Small intestine (tissue), 16 donors: ENCODE data around the gene SUPT7L. TPM values are rescaled to one million over a fixed set of nuclear protein-coding genes. Genes with fewer than 3 reads are reported as not detected.

Experiments
- DNase-seq, 2 donors: peaks; one replicate each; pipeline versions ENCODE4 v3.0.0 to v3.0.0-alpha.2; 2013
- FAIRE-seq: peaks from 2 replicates; lab custom pipeline; 2012; peaks lifted over from hg19 to GRCh38; lab: Jason Lieb, UNC
- H3K27ac ChIP-seq, 3 donors: one replicate each; pipeline ENCODE4 v1.5.1; 2013; ENCODE audit warnings: low read length in 2 of 3, mild to moderate bottlenecking in 2 of 3, control low read depth in 1 of 3, inconsistent platforms in 1 of 3, low read depth in 1 of 3, moderate library complexity in 1 of 3
- H3K27me3 ChIP-seq, 3 donors: one replicate each; pipeline ENCODE4 v1.6.1; 2013; ENCODE audit warnings: low read length in 3 of 3, inconsistent platforms in 1 of 3; ENCODE audit not compliant: control insufficient read depth in 3 of 3, insufficient read depth in 3 of 3
- H3K36me3 ChIP-seq, 3 donors: one replicate each; pipeline ENCODE4 v1.6.1; 2013; ENCODE audit warnings: low read length in 3 of 3, inconsistent platforms in 1 of 3, low read depth in 1 of 3, mild to moderate bottlenecking in 1 of 3, moderate library complexity in 1 of 3; ENCODE audit not compliant: control insufficient read depth in 3 of 3, insufficient read depth in 2 of 3
- H3K4me1 ChIP-seq, 3 donors: one replicate each; pipeline ENCODE4 v1.6.1; 2013; ENCODE audit warnings: low read length in 2 of 3, inconsistent platforms in 1 of 3, low read depth in 1 of 3, mild to moderate bottlenecking in 1 of 3, moderate library complexity in 1 of 3; ENCODE audit not compliant: control insufficient read depth in 3 of 3, insufficient read depth in 2 of 3
- H3K4me3 ChIP-seq, 3 donors: one replicate each; pipeline ENCODE4 v1.5.1; 2013; ENCODE audit warnings: low read length in 3 of 3, control low read depth in 1 of 3, inconsistent platforms in 1 of 3, low read depth in 1 of 3, mild to moderate bottlenecking in 1 of 3, moderate library complexity in 1 of 3
- H3K9me3 ChIP-seq, 2 donors: one replicate each; pipeline ENCODE4 v1.6.1; 2013; ENCODE audit warnings: low read depth in 1 of 2, low read length in 1 of 2; ENCODE audit not compliant: control insufficient read depth in 2 of 2, insufficient read depth in 1 of 2
- WGBS, 3 donors: extraction: QIAGEN DNeasy Blood & Tissue Kit; methylation state at CpG; one replicate each; pipeline ENCODE4 v1.1.7; 2013; 5-methylcytosine and 5-hydroxymethylcytosine counted together
- long read RNA-seq, 10 donors: transcript quantifications; one replicate each; lab custom pipeline, GENCODE V29; 2026
- polyA plus RNA-seq, 4 donors: library from polyadenylated mRNA; stranded (reverse) in 3 of 4; unstranded in 1 of 4; fragments of 200-250 nt in 3 of 4; fragments of 120-200 nt in 1 of 4; gene quantifications; one replicate each; pipeline versions ENCODE4 v1.2.1 to v1.2.3, GENCODE V29; 2013
- donor health status: healthy with polysubstance abuse.
- donor health status: control.
- donor health status: control.
- donor health status: Bipolar disorder and iron deficiency.
- donor health status: healthy.

SUPT7L gene
- polyA plus RNA-seq: 10 to 100 TPM; 16.8 to 43.7 (median 23.1) TPM
- long read RNA-seq, donor 1: 0 reads
- long read RNA-seq, donor 2: 0 reads
- long read RNA-seq, donor 3, full-length matches to known transcripts: 1 of 26 reads
- long read RNA-seq, donor 3, partial matches to known transcripts: 20 of 26 reads
- long read RNA-seq, donor 3, other reads (novel, unspliced or antisense): 5 of 26 reads
- long read RNA-seq, donor 4: 0 reads
- long read RNA-seq, donor 5, full-length matches to known transcripts: 1 of 8 reads
- long read RNA-seq, donor 5, partial matches to known transcripts: 7 of 8 reads
- long read RNA-seq, donor 5, other reads (novel, unspliced or antisense): 0 of 8 reads
- long read RNA-seq, donor 6, full-length matches to known transcripts: 2 of 12 reads
- long read RNA-seq, donor 6, partial matches to known transcripts: 10 of 12 reads
- long read RNA-seq, donor 6, other reads (novel, unspliced or antisense): 0 of 12 reads
- long read RNA-seq, donor 7: 0 reads
- long read RNA-seq, donor 8: 0 reads
- long read RNA-seq, donor 9, full-length matches to known transcripts: 3 of 3 reads
- long read RNA-seq, donor 9, partial matches to known transcripts: 0 of 3 reads
- long read RNA-seq, donor 9, other reads (novel, unspliced or antisense): 0 of 3 reads
- long read RNA-seq, donor 10, full-length matches to known transcripts: 6 of 49 reads
- long read RNA-seq, donor 10, partial matches to known transcripts: 43 of 49 reads
- long read RNA-seq, donor 10, other reads (novel, unspliced or antisense): 0 of 49 reads

GRCh38 chr2:27663285-27664153 lies at the start of gene SUPT7L, which contains the start of gene SLC4A1AP:
TSS of gene SUPT7L (minus strand) at chr2:27663614. CDS start at chr2:27662192, 1,422 bp downstream.
TSS of gene SLC4A1AP (plus strand) at chr2:27663889. CDS start at chr2:27663915, 26 bp downstream.
- 0% methylated on average over 56 of the region's 56 CpGs for WGBS, 3 donors
- Histone ChIP-seq H3K36me3 (peaks cover 2 to 12% (median 10%) of the 10 kb centered on the region in 3 donors), H3K4me1 (peaks cover 10 to 12% (median 12%) of the 10 kb centered on the region in 3 donors), H3K27ac (peak within 1 kb of the TSS; percentile 74 to 91 (median 83)), H3K9me3 (no peaks in the 10 kb centered on the region), H3K4me3 (peak within 1 kb of the TSS; percentile 73 to 95 (median 91)), H3K27me3 (no peaks in the 10 kb centered on the region)
- DNase-seq (peak; percentile 74 to 93), FAIRE-seq (no peak)

GRCh38 chr2:27713201-27713600 lies 49.8 kb upstream of the SUPT7L start:
- Histone ChIP-seq H3K9me3 (no peaks in the 10 kb centered on the region), H3K36me3 (no peaks in the 10 kb centered on the region), H3K27me3 (peaks cover 0 to 4% (median 0%) of the 10 kb centered on the region in 3 donors), H3K4me1 (peaks cover 0 to 9% (median 2%) of the 10 kb centered on the region in 3 donors), H3K4me3 (no peak overlapping the region), H3K27ac (no peak overlapping the region)
- 91 to 100% (median 98%) methylated on average over 5 of the region's 5 CpGs for WGBS, 3 donors
- DNase-seq (no peak), FAIRE-seq (no peak)

- no peak for DNase-seq
- H3K36me3 ChIP-seq: no peaks in the 10 kb centered on the region
- WGBS, 3 donors: 70 to 79% (median 76%) methylated on average over 1 of the region's 1 CpG
- H3K27me3 ChIP-seq: peaks cover 0 to 4% (median 0%) of the 10 kb centered on the region in 3 donors
- no peak for FAIRE-seq
- H3K4me3 ChIP-seq: no peak overlapping the region
- peaks cover 0 to 9% (median 2%) of the 10 kb centered on the region in 3 donors for H3K4me1 ChIP-seq
- no peaks in the 10 kb centered on the region for H3K9me3 ChIP-seq
- no peak overlapping the region for H3K27ac ChIP-seq
Measured at GRCh38 chr2:27712522-27712921, 49.1 kb upstream of the SUPT7L start.

- 36 to 74% (median 50%) methylated on average over 5 of the region's 5 CpGs for WGBS, 3 donors
- no peak overlapping the region for H3K4me3 ChIP-seq
- no peak overlapping the region for H3K27ac ChIP-seq
- FAIRE-seq: no peak
- DNase-seq: no peak
- peaks cover 0 to 9% (median 2%) of the 10 kb centered on the region in 3 donors for H3K4me1 ChIP-seq
- H3K9me3 ChIP-seq: no peaks in the 10 kb centered on the region
- H3K27me3 ChIP-seq: peaks cover 0 to 4% (median 0%) of the 10 kb centered on the region in 3 donors
- no peaks in the 10 kb centered on the region for H3K36me3 ChIP-seq
Measured at GRCh38 chr2:27711804-27712203, 48.4 kb upstream of the SUPT7L start.

GRCh38 chr2:27710640-27711430 lies 47.4 kb upstream of the SUPT7L start:
- WGBS, 3 donors: 91 to 94% (median 93%) methylated on average over 8 of the region's 8 CpGs
- Histone ChIP-seq H3K9me3 (no peaks in the 10 kb centered on the region), H3K4me3 (no peak overlapping the region), H3K27ac (no peak overlapping the region), H3K36me3 (no peaks in the 10 kb centered on the region), H3K4me1 (peaks cover 2 to 10% (median 3%) of the 10 kb centered on the region in 3 donors), H3K27me3 (no peaks in the 10 kb centered on the region)
- FAIRE-seq: no peak
- DNase-seq: no peak

GRCh38 chr2:27709960-27710575 lies 46.7 kb upstream of the SUPT7L start:
- 68 to 84% (median 80%) methylated on average over 7 of the region's 7 CpGs for WGBS, 3 donors
- H3K4me3 ChIP-seq: no peak overlapping the region
- no peaks in the 10 kb centered on the region for H3K9me3 ChIP-seq
- H3K27me3 ChIP-seq: no peaks in the 10 kb centered on the region
- no peak for DNase-seq
- H3K36me3 ChIP-seq: no peaks in the 10 kb centered on the region
- H3K27ac ChIP-seq: no peak overlapping the region
- peaks cover 0 to 11% (median 3%) of the 10 kb centered on the region in 3 donors for H3K4me1 ChIP-seq
- FAIRE-seq: no peak

- no peaks in the 10 kb centered on the region for H3K36me3 ChIP-seq
- no peak overlapping the region for H3K4me3 ChIP-seq
- FAIRE-seq (no peak), DNase-seq (no peak)
- H3K27ac ChIP-seq: no peak overlapping the region
- H3K9me3 ChIP-seq: no peaks in the 10 kb centered on the region
- peaks cover 0 to 11% (median 3%) of the 10 kb centered on the region in 3 donors for H3K4me1 ChIP-seq
- H3K27me3 ChIP-seq: no peaks in the 10 kb centered on the region
- 52 to 58% (median 56%) methylated on average over 2 of the region's 2 CpGs for WGBS, 3 donors
Measured at GRCh38 chr2:27709326-27709725, 45.9 kb upstream of the SUPT7L start.
